Fibroblast of mammary gland (primary cell): ENCODE results near the gene USH1C.

Source experiments
- DNase-seq: peaks from one replicate; pipeline ENCODE4 v3.0.0-alpha.2; 2010; ENCODE audit warnings: low read depth
- H3K4me3 ChIP-seq: 2 replicates; pipeline ENCODE4 v1.5.1; 2011; ENCODE audit warnings: low read depth, mild to moderate bottlenecking, low read length, moderate library complexity; ENCODE audit not compliant: control insufficient read depth
- TF ChIP-seq, protein P1 (sequence below): conservative IDR thresholded peaks from 2 replicates; pipeline ENCODE4 v1.5.1; 2011; ENCODE audit warnings: low read depth, low read length, inconsistent platforms; ENCODE audit not compliant: control insufficient read depth, insufficient read depth

USH1C gene

DNA sequence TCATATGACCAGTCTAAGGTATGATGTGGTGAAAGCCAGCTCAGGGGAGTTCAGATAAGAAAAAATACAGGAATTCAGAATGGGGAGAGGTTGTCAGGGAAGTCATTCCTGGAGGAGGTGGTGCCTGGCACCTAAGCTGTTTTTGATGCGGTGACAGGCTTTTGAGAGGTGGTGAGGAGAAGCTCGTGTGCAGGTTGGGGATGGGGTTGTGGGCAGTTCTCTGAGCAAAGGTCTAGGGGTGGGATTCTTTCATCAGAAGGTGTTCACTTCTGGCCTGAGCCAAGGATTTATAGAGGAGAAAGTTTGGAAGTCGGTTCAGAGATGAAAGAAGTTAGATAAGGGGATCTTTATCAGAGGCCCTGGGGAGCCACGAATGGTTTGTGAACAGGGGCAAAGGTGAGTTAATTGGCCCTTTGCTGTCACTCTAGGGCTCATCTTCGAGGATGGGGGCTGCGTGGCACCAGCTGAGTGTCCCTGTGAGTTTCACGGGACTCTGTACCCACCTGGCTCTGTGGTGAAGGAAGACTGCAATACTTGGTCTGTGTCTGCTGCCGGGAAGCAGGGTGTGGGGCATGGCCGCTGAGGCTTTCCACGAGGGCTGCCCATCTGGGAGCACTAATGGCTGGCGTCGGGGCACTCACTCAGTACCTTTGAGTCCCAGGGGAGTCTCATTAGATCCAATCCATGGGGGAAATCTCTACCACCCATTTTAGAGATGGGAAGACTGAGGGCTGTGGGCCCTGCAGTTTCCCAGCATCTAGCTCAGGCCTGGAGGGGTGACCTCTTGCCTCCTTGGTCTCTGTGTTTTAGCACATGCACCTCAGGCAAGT, 16.3 kb upstream of the USH1C start:
- DNase-seq: no peak
- H3K4me3 ChIP-seq: no peak overlapping the region
- TF ChIP-seq, protein P1, sequence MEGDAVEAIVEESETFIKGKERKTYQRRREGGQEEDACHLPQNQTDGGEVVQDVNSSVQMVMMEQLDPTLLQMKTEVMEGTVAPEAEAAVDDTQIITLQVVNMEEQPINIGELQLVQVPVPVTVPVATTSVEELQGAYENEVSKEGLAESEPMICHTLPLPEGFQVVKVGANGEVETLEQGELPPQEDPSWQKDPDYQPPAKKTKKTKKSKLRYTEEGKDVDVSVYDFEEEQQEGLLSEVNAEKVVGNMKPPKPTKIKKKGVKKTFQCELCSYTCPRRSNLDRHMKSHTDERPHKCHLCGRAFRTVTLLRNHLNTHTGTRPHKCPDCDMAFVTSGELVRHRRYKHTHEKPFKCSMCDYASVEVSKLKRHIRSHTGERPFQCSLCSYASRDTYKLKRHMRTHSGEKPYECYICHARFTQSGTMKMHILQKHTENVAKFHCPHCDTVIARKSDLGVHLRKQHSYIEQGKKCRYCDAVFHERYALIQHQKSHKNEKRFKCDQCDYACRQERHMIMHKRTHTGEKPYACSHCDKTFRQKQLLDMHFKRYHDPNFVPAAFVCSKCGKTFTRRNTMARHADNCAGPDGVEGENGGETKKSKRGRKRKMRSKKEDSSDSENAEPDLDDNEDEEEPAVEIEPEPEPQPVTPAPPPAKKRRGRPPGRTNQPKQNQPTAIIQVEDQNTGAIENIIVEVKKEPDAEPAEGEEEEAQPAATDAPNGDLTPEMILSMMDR: no peak

GRCh38 chr11:17559341-17560087, 15.3 kb upstream of the USH1C start:
- H3K4me3 ChIP-seq: no peak overlapping the region
- TF ChIP-seq, protein P1: no peak
- no peak for DNase-seq

DNA sequence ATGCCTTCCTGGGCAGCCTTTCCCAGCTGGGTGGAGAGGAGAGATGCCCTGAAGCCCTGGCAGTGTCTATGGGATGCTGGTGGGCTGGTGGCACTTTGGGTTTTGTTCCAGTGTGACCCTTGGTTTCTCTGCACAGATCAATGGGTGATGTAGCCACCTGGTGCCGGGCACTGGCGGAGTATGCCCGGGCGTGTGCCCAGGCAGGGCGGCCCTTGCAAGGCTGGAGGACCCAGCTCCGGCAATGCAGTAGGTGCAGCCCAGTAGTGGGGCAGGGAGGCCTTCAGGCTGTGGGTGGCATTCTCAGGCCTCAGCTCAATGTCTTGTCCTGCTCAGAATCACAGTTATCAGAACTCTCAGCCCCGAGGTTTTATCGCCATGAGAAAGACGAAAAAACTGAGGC, 14.7 kb upstream of the USH1C start:
- TF ChIP-seq, protein P1: no peak
- H3K4me3 ChIP-seq: no peak overlapping the region
- DNase-seq: no peak

- DNase-seq: no peak
- TF ChIP-seq, protein P1: no peak
- no peak overlapping the region for H3K4me3 ChIP-seq
Measured at GRCh38 chr11:17558025-17558780, 14.0 kb upstream of the USH1C start.

DNA sequence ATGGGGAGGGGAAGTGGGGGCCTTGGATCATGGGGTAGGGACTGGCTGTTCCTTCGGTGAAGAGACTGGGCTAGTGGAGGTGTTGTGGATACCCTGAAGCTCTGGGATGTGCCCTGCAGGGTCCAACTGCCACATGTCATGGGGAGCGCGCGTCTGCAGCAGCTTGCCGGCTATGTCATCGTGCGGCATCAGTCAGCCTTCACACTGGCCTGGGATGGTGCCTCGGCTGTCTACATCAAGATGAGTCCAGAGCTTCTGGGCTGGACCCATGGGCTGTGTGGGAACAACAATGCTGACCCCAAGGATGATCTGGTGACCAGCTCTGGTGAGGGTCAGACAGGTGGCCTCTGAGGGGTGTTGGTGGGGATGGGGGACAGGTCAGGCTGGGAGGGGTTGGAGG, 12.8 kb upstream of the USH1C start:
- H3K4me3 ChIP-seq: no peak overlapping the region
- DNase-seq: no peak
- TF ChIP-seq, protein P1: no peak

DNA sequence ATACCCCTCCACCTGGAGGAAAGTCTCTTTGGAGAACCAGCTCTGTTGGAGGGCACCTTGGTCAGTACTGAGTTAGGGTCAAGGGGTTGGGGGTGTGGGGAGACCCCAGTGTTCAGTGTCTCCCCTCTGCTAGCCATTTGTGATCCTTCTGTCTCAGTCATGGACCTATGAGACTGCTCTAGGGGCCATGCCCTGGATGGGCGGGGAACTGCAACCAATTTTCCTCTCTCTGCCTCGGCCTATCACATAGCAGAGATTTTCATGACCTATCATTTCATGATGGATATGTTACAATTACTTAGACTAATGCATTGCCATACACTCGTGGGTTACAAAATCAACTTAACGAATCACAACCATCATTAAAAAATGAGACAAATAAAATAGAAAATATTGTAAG, 10.3 kb upstream of the USH1C start:
- TF ChIP-seq, protein P1: no peak
- no peak for DNase-seq
- H3K4me3 ChIP-seq: no peak overlapping the region
